Small intestine (tissue), 7 donors: Measurements from ENCODE around the gene C1orf74. TPM values are rescaled to one million over a fixed set of nuclear protein-coding genes. Genes with fewer than 3 reads are reported as not detected.
A peak's percentile ranks its signal among the peaks of the same experiment; 100 is the strongest.

Experiments
- DNase-seq, 2 donors: peaks; one replicate each; pipeline versions ENCODE4 v3.0.0 to v3.0.0-alpha.2; 2013
- FAIRE-seq: peaks from 2 replicates; lab custom pipeline; 2012; peaks lifted over from hg19 to GRCh38; lab: Jason Lieb, UNC
- H3K27ac ChIP-seq, 3 donors: one replicate each; pipeline ENCODE4 v1.5.1; 2013; ENCODE audit warnings: low read length in 2 of 3, mild to moderate bottlenecking in 2 of 3, control low read depth in 1 of 3, inconsistent platforms in 1 of 3, low read depth in 1 of 3, moderate library complexity in 1 of 3
- H3K27me3 ChIP-seq, 3 donors: one replicate each; pipeline ENCODE4 v1.6.1; 2013; ENCODE audit warnings: low read length in 3 of 3, inconsistent platforms in 1 of 3; ENCODE audit not compliant: control insufficient read depth in 3 of 3, insufficient read depth in 3 of 3
- H3K36me3 ChIP-seq, 3 donors: one replicate each; pipeline ENCODE4 v1.6.1; 2013; ENCODE audit warnings: low read length in 3 of 3, inconsistent platforms in 1 of 3, low read depth in 1 of 3, mild to moderate bottlenecking in 1 of 3, moderate library complexity in 1 of 3; ENCODE audit not compliant: control insufficient read depth in 3 of 3, insufficient read depth in 2 of 3
- H3K4me1 ChIP-seq, 3 donors: one replicate each; pipeline ENCODE4 v1.6.1; 2013; ENCODE audit warnings: low read length in 2 of 3, inconsistent platforms in 1 of 3, low read depth in 1 of 3, mild to moderate bottlenecking in 1 of 3, moderate library complexity in 1 of 3; ENCODE audit not compliant: control insufficient read depth in 3 of 3, insufficient read depth in 2 of 3
- H3K4me3 ChIP-seq, 3 donors: one replicate each; pipeline ENCODE4 v1.5.1; 2013; ENCODE audit warnings: low read length in 3 of 3, control low read depth in 1 of 3, inconsistent platforms in 1 of 3, low read depth in 1 of 3, mild to moderate bottlenecking in 1 of 3, moderate library complexity in 1 of 3
- H3K9me3 ChIP-seq, 2 donors: one replicate each; pipeline ENCODE4 v1.6.1; 2013; ENCODE audit warnings: low read depth in 1 of 2, low read length in 1 of 2; ENCODE audit not compliant: control insufficient read depth in 2 of 2, insufficient read depth in 1 of 2
- WGBS, 3 donors: extraction: QIAGEN DNeasy Blood & Tissue Kit; methylation state at CpG; one replicate each; pipeline ENCODE4 v1.1.7; 2013; 5-methylcytosine and 5-hydroxymethylcytosine counted together
- polyA plus RNA-seq, 4 donors: library from polyadenylated mRNA; stranded (reverse) in 3 of 4; unstranded in 1 of 4; fragments of 200-250 nt in 3 of 4; fragments of 120-200 nt in 1 of 4; gene quantifications; one replicate each; pipeline versions ENCODE4 v1.2.1 to v1.2.3, GENCODE V29; 2013
- donor health status: healthy with polysubstance abuse.
- donor health status: control.
- donor health status: control.
- donor health status: Bipolar disorder and iron deficiency.
- donor health status: healthy.

Gene C1orf74
- polyA plus RNA-seq, 4 donors: 0.45 to 4.6 (median 1.4) TPM

DNA sequence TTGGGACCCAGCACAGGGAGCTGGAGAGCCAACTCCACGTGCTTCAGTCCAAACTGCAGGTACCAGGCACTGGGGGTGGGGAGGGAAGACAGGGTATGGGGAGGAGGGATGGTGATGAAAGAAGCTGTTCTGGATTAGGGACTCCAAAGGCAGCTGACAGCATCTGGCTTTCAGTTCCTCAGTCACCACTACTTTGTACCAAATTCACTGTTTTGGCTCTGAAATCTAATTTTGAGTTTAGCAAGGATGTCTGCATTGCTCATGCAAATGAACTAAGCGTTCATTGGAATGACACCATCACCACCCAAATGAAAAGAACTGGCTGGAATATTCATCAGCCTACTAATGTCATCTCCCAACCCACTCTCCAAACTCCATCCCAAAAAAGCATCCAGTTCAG, 8.7 kb downstream of the C1orf74 start:
- WGBS, 3 donors: 62 to 78% (median 67%) methylated on average over 2 of the region's 2 CpGs
- DNase-seq (no peak), FAIRE-seq (no peak)
- Histone ChIP-seq H3K27me3 (no peaks in the 10 kb centered on the region), H3K4me1 (peaks cover 0 to 12% (median 2%) of the 10 kb centered on the region in 3 donors), H3K36me3 (peaks cover 0 to 8% (median 2%) of the 10 kb centered on the region in 3 donors), H3K9me3 (no peaks in the 10 kb centered on the region), H3K4me3 (no peak overlapping the region), H3K27ac (no peak overlapping the region)

DNA sequence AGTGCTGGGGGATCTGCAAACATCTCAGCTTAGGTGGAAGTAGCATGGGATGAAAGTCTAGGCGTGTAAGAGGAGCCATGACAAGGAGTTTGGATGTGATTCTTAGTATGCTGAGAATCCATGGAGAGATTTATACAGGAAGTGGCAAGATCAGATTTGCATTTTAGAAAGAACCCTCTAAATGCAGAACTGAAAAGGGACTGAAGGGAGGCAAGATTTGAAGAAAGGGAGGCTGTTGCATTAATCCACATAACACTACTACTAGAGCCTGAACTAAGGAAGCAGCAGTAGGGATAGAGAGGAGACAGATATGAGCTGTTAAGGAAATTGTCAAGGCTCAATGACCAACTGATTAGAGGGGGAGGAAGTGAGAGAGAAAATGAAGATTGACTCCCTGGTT, 9.8 kb downstream of the C1orf74 start:
- no peak for FAIRE-seq
- no peaks in the 10 kb centered on the region for H3K27me3 ChIP-seq
- no peak overlapping the region for H3K27ac ChIP-seq
- peaks cover 0 to 8% (median 2%) of the 10 kb centered on the region in 3 donors for H3K36me3 ChIP-seq
- WGBS, 3 donors: 78 to 88% (median 81%) methylated on average over 1 of the region's 1 CpG
- peaks cover 0 to 1% (median 0%) of the 10 kb centered on the region in 3 donors for H3K4me1 ChIP-seq
- no peak for DNase-seq
- no peak overlapping the region for H3K4me3 ChIP-seq
- no peaks in the 10 kb centered on the region for H3K9me3 ChIP-seq

DNA sequence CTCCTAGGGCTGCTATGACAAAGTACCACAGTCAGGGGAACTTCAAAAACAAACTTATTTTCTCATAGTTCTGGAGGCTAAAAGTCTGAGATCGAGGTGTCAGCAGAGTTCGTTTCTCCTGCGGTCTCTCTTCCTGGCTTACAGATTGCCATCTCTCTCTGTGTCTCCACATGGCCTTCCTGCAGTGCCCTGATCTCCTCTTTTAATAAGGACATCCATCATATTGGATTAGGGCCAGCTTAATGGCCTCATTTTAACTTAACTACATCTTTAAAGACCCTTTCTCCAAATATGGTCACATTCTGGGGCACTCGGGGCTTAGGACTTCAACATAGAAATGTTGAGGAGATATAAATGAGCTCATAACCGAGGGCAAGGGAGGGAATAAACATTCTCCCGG, 12.2 kb downstream of the C1orf74 start:
- Histone ChIP-seq H3K27me3 (no peaks in the 10 kb centered on the region), H3K9me3 (no peaks in the 10 kb centered on the region), H3K4me3 (no peak overlapping the region), H3K4me1 (peaks cover 0 to 8% (median 3%) of the 10 kb centered on the region in 3 donors), H3K36me3 (peaks cover 0 to 5% (median 0%) of the 10 kb centered on the region in 3 donors), H3K27ac (no peak overlapping the region)
- no peak for DNase-seq
- FAIRE-seq: no peak
- WGBS, 3 donors: 51 to 67% (median 66%) methylated on average over 6 of the region's 6 CpGs

DNA sequence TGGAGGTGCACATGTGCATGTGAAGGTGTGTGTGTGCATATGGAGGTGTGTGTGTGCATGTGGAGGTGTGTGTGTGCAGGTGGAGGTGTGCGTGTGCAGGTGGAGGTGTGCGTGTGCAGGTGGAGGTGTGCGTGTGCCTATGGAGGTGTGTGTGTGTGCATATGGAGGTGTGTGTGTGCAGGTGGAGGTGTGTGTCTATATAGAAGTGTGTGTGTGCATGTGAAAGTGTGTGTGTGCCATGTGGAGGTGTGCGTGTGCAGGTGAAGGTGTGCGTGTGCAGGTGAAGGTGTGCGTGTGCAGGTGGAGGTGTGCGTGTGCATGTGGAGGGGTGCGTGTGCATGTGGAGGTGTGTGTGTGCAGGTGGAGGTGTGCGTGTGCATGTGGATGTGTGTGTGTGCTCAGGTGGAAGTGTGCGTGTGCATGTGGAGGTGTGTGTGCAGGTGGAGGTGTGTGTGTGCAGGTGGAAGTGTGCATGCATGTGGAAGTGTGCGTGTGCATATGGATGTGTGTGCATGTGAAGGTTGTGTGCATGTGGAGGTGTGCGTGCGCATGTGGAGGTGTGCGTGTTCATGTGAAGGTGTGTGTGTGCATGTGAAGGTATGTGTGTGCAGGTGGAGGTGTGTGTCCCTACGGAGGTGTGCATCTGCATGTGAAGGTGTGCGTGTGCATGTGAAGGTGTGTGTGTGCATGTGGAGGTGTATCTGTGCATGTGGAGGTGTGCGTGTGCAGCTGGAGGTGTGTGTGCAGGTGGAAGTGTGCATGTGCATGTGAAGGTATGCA, 13.5 kb downstream of the C1orf74 start:
- peak overlapping the region in 1 of 3 donors; percentile 46 for H3K4me3 ChIP-seq
- no peak overlapping the region for H3K27ac ChIP-seq
- H3K27me3 ChIP-seq: no peaks in the 10 kb centered on the region
- FAIRE-seq (no peak), DNase-seq (no peak)
- peaks cover 0 to 4% (median 0%) of the 10 kb centered on the region in 3 donors for H3K36me3 ChIP-seq
- H3K9me3 ChIP-seq: no peaks in the 10 kb centered on the region
- 95 to 97% (median 96%) methylated on average over 17 of the region's 17 CpGs for WGBS, 3 donors
- H3K4me1 ChIP-seq: peaks cover 0 to 14% (median 3%) of the 10 kb centered on the region in 3 donors

DNA sequence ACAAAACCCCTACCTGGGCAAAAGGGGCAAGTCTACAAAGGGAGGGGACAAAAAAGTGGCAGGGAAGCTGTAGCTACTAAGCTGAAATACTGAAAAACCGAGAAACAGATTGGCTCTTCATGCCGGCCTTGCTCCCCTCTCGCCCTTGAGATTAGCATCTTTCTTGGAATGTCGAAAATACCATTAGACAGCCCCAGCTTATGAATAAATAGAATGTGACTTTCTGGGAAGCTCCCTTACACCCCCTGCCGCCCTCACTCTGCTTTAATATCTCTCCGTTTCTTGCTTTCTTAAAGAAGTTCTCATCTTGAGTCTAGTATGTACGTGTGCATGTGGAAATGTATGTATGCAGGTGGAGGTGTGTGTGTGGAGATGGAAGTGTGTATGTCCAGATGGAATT, 14.4 kb downstream of the C1orf74 start:
- Histone ChIP-seq H3K27me3 (no peaks in the 10 kb centered on the region), H3K4me1 (peaks cover 0 to 19% (median 3%) of the 10 kb centered on the region in 3 donors), H3K9me3 (no peaks in the 10 kb centered on the region), H3K4me3 (peak overlapping the region in 2 of 3 donors; percentile 4 to 46), H3K27ac (peak overlapping the region in 2 of 3 donors; percentile 47 to 88), H3K36me3 (no peaks in the 10 kb centered on the region)
- 57 to 77% (median 67%) methylated on average over 7 of the region's 7 CpGs for whole genome bisulfite sequencing, 3 donors
- DNase-seq: no peak
- no peak for FAIRE-seq

DNA sequence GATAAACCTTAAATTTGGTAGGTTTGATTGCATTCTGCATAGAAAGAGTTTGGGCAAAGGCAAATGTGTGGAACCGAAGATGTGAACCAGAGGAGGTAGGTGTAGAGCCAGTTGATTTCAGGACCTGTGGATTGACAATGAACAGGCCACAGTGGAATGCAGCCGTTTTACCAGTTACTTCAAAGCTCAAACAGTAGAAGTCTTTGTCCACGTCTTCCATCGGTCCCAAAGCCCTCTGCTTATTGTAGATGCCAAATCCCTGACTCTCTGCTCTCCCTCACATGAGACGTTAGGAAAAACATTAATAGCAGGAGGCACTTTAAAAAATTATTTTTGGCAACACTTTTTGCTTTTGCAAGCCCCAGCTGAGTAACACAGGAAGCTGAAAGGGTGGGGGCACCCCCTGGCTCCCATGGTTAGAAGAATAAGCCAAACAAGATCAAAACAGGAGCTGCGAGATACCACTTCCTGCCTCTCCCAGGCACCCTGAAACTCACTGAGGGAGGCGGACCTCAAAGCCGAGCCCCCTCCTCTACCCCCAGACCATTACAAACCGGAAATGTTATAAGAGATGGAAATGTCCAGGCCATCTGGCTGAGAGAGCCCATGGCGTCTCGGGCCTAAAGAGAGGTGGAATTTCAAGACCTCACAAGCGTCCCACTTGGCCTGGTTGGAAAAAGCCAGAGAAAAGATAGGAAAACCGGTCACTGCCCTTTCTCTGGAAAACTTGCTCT, 15.0 kb downstream of the C1orf74 start:
- H3K4me1 ChIP-seq: peaks cover 0 to 19% (median 3%) of the 10 kb centered on the region in 3 donors
- peak overlapping the region in 2 of 3 donors; percentile 4 to 46 for H3K4me3 ChIP-seq
- peak overlapping the region in 2 of 3 donors; percentile 47 to 88 for H3K27ac ChIP-seq
- DNase-seq (peak in 1 of 2 donors; percentile 46), FAIRE-seq (no peak)
- H3K9me3 ChIP-seq: no peaks in the 10 kb centered on the region
- WGBS, 3 donors: 33 to 75% (median 60%) methylated on average over 13 of the region's 13 CpGs
- H3K36me3 ChIP-seq: no peaks in the 10 kb centered on the region
- H3K27me3 ChIP-seq: no peaks in the 10 kb centered on the region

DNA sequence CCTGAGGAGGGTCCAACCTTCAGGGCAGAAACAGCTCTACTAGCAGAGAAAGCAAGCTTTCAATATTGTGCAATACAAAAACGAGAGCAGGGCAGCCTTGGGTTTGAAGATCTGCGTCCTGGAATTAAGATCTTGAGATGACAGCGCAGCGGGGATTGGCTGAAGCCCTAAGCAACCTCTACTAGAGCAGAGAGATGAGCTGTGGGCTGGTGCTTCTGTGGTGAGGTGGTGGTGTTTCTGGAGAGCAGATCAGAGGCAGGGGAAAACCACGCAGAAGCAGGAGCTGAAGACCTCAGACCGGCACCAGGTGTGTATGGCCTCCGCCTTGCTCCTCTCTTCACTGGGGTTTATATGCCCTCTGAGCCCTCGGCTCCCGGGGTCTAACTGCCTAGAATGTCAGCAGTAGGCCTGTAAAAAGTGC, 16.0 kb downstream of the C1orf74 start:
- peak in 1 of 2 donors; percentile 66 for DNase-seq

DNA sequence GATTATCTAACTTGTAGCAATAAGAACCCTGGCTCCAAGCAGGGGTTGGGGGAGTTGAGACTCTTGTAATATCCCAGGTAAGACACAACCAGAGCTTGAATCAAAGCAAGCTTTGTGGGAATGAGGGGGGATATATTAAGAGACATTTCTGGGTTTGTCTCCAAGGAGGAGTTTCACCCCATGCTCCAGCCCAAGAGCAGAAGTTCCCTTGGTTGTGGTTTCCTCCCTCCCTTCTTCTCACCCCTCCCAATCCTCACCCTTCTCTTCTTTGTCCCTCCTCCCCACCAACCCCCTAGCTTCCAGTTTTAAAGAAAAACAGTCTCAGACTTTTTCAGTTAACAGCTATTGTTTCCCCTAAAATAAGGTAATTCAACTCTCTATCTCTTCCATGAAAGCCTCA, 16.7 kb downstream of the C1orf74 start:
- DNase-seq: no peak
- no peak for FAIRE-seq
- H3K27ac ChIP-seq: no peak overlapping the region
- no peaks in the 10 kb centered on the region for H3K27me3 ChIP-seq
- peaks cover 0 to 19% (median 3%) of the 10 kb centered on the region in 3 donors for H3K4me1 ChIP-seq
- H3K4me3 ChIP-seq: no peak overlapping the region
- no peaks in the 10 kb centered on the region for H3K36me3 ChIP-seq
- no peaks in the 10 kb centered on the region for H3K9me3 ChIP-seq

More for the DNA sequence above, 16.0 kb downstream of the C1orf74 start:
- no peaks in the 10 kb centered on the region for H3K9me3 ChIP-seq
- H3K4me3 ChIP-seq: peak overlapping the region in 1 of 3 donors; percentile 46
- H3K36me3 ChIP-seq: no peaks in the 10 kb centered on the region
- H3K27me3 ChIP-seq: no peaks in the 10 kb centered on the region
- peak overlapping the region in 1 of 3 donors; percentile 88 for H3K27ac ChIP-seq
- 68 to 81% (median 70%) methylated on average over 9 of the region's 9 CpGs for WGBS, 3 donors
- no peak for FAIRE-seq
- peaks cover 0 to 19% (median 3%) of the 10 kb centered on the region in 3 donors for H3K4me1 ChIP-seq
